NCI-H2081 treated with DMSO at 0.1 percent for 48 hours (cell line): ENCODE data around the gene IQSEC1.

Experiments used
- DNase-seq: peaks from one replicate; lab custom pipeline; 2025; lab: John Stamatoyannopoulos, UW

Gene IQSEC1

DNA sequence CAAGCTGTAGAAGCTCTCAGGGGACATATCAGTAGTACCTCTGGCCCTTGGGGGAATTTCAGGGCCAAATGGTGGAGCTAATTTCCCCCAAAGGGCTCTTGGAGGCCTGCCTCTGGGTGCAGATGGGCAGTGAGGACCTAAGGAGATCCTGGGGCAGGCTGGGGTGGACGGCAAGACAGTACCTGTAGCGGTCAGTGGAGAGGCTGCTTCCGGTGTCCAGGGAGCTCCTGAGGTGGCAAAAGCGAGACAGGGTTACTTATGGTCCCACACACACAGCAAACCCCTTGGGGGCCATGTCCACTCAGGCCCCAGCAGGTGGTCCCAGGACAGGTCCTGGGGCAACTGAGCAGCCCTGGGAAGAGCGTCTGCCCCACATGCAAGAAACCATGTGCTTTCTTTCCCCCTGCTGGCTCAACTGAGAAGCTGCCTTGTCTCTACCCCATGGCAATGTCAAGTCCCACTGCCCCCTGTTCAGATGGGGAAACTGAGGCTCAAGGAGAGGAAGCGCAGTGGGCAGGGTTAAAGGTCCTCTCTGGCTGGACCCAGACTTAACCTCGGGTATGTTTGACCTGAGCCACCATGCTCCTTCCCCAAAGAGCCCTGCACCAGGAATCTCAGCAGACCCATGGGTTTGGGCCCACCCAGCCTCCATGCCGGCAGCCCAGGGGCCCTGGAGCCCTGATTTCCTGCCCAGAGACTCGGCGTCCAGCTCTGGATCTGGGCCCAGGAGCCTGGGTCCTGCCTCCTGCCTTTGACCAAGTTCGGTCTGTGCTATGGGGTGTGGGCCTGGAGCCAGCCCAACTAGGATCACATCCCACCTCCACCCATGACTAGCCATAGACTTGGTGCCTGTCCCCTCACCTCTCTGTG, 25.7 kb downstream of the IQSEC1 start:
- DNase-seq = no peak

DNA sequence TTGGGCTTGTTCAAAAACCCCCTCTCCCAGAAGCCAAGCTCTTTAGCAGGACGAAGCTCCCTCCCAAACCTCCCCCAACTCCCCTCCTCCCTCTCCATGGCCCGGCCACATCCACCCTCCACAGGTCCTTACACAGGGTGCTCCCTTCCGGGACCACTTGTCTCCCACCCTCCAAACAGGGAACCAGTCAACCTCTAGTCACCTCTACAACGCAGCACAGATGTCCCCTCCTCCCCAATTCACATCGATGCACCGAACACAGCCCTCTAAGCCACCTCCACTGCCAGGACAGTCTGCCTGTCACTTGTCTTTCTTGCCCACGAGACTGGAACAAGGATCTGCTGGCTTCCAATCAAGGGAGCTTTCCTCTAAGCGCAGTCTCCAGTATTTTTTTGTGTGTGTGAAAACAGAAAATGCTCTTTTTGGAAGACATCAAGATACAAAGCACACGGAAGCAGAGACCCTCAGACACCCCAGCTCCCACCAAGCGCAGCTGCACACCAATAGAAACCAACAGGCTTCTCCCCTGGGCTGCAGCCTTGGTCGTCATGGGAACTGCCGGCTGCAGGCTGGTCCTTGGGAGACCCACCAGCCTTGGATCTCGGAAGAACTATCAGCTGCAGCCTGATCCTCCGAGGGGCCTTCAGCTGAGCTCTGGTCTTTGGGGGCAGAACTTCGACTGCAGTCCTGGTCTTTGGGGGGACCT, 26.5 kb downstream of the IQSEC1 start:
- DNase-seq = no peak

DNA sequence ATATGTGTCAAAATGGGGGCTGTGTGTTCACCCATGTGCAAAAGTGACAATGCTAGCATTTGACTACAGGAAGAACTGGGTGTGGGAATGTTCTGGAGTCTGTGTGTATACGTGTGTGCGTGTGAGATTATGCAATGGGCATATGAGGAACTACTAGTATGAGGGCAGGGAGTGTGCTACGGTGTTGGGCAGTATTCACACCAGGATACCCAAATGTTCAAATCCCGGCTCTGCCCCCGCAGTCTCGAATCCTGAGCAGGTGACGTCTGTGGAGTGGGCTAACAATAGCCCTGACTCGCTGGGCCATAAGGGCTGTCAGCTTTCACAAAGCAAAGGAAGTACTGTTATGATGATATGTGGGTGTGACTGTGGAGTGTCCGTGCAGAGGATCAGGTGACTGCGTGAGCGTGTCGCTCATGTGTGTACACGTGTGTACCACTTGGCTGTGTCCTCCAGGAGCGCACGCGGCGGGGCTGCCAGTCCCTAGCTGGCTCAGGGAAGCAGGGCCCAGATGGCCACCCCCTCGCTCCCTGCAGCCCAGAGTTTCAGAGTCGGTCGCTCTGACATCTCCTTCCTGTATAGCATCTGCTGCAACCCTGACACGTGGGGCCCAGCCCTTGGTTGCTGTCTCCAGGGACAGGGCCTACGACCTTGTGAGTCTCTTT, 27.2 kb downstream of the IQSEC1 start:
- no peak for DNase-seq

DNA sequence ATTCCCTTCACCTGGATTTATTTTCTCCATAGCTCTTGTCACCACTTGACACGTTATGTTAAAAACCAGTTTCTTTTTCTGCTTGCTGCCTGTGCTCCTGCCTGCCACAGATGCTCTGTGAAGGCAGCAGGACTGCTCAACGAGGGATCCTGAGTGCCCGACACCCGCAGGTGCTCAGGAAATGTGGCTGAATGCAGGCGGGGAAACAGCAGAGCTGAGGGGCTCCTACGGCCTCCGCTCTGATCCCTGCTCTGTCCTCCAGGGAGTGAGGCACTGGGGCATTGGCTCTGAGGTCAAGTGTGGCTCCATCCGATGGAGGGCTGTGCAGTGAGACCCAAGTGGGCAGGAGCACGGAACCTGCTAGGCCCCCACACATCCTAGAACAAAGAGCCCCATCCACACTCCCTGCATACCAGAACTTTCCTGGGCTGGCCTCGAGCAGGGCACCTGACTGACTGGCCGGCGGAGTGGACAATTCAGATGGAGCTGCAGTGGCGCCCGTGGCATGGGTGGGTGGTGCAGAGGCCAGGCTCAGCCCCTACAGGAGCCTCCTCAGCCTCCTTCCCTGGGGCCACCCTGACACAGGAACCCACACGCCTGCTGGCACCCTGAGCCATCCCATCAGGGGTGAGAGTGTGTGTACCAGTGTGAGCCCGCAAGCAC, 27.9 kb downstream of the IQSEC1 start:
- DNase-seq = no peak

DNA sequence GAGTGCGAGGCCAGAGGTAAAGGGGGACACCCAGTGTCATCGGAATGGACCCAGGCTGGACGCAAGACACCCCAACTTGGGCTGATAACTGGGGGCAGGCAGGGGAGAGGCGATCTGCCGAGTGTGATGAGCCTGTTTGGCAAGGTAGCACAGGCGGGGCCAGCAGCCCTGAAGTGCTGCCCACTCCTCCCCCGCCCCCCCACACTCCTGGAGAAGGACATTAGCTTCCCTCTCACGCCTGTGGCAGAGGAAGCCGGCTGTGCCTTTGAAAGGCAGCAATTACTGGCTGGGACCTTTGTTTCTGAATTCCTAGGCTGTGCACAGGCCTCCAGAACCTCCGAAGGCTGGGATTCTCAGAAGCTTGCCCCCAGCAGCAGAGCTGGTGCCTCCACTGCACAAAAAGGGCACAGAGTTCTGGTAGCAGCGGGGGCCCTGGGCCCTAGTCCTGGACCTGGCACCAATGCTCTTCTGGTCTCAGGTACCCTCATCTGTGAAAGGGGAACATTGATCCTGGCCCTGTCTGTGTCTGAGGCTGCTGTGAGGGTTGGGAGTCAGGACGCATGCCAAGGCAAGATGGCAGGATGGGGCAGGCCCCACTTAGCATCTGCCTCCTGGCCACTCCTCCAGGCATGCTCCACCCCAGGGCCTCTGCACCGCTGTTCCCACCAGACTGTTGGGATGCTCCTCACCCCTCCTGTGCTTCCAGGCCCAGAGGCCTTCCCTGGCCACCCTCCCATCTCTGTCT, 28.6 kb downstream of the IQSEC1 start:
- DNase-seq = no peak

DNA sequence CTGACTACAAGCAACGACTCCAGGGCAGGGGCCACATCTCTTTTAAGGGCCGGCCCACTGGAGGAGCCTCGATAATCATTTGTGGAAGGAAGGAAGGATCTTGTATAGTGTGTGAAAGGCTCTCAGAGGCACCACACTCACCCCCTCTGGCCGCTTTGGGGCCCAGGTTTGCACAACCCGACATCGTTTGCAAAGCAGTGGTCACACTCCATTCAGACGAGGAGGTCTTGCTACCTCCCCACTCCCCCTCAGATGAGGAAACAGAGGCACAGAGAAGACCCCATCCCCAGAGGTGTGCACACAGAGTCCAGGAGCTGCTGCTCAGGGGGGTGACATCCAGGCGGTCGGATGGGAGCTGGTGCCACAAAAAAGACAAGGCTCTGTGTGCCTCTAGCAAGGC, 29.6 kb downstream of the IQSEC1 start:
- DNase-seq = no peak

DNA sequence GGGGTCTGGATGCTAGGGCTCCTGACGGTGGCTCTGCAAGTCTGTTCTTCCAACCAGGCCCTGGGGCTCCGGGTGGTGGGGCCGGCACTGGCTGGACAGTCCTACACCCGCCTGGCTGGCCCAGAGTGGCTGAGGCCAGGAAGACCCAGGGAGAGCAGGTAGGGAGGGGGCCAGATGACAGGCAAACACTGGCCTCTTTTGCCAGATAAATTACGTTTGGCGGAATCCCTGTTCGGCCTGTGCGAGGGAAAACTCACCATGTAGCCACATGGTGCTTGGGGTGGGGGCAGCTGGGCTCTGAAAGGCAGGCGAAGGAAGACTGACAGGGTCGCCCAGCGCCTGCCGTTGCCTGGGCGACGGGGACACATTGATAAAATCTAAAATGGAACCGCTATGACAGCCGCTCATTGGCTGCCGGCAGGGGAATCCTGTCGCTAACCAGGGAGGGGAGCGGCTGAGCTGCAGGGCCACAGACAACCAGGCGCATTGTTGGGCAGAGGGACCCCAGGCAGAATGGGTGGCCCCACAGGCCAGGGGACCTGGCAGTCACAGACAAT, 30.4 kb downstream of the IQSEC1 start:
- DNase-seq = no peak

DNA sequence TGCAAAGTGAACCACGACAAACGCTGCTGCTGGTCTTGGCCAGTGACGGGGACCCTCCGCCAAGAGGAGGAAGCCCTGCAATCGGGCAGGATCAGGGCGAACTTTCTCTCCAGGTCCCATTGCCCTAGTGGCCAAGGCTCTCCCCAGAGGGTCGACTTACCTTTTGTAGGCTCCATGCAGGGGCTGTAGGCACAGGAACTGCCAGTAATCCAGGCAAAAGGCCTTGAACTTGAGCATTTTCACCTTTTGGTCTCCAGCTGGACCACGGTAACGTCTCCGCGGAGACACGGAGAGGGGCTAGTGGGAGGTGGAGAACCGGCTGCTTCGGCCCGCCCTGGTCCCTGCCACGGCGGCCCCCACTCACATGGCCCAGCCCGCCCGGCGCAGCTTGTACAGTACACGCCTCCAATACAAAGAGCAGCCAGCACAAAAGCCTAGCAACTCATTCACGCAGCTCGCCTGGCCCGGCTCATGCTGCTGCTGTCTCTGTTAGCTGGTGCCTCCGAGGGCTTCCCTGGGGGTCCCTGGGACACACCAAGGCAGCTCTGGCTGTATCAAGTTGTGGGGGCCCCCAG, 31.0 kb downstream of the IQSEC1 start:
- DNase-seq = no peak

DNA sequence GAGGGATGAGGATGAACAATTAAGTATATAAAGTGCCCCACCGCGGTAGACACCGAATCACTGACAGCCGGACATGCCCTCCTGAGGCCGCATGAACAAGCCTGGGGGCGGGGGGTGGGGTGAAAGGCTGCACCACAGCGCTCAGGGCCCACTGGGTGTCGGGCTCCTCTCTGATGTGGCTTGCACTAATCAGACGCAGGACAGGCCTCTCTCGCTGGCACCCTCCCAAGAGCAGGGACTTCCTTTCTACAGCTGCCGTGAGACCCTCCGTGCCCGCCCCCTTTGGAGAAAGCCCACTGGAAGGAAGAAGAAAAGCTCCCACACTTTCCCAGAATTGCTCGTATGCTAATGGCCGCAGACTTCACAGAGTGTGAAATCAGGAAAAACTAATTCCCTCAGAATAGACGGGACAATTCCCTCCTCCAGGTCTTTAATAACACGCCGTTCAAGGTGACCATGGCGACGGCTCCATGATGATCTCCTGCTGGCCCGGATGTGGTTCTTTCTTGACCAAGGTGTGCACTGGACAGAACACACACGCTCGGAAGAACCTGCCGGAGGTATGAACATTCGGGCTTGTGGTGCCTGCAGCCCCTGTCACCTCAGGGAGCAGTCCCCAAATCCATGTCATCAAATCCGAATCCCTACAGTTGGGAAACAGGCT, 32.0 kb downstream of the IQSEC1 start:
- DNase-seq = no peak

DNA sequence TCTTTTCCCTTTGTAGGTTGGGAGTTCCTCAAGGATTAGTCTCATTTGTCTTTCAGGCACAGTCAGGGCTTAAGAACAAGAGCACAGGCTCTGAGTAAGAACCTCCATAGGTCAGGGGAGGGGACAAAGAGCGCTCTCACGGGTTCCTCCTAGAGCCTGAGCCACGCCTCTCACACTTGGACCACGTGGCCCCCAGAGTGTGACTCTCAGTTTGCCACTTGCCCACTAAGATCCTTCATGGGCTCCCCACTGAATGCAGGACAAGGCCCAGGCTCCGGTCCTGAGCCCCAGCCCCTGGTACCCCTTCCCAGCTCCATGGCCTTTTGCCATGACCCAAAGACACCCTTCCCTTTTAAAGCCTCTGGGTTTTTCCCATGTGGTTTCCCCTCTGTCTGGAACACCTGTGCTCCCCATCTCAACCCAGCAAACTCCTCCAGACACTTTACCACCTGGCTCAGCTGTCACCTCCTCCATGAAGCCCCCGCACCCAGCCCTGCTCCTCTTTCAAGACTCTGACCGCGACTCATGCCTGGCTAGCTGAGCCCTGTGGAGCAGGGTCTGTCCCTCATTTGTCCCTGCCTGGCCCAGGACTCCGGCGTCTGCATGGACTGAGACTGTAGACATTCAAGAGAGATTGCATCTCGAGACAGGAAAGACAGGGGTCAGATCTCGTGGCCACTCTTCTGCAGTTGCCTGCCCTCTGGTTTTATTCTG, 32.7 kb downstream of the IQSEC1 start:
- no peak for DNase-seq

DNA sequence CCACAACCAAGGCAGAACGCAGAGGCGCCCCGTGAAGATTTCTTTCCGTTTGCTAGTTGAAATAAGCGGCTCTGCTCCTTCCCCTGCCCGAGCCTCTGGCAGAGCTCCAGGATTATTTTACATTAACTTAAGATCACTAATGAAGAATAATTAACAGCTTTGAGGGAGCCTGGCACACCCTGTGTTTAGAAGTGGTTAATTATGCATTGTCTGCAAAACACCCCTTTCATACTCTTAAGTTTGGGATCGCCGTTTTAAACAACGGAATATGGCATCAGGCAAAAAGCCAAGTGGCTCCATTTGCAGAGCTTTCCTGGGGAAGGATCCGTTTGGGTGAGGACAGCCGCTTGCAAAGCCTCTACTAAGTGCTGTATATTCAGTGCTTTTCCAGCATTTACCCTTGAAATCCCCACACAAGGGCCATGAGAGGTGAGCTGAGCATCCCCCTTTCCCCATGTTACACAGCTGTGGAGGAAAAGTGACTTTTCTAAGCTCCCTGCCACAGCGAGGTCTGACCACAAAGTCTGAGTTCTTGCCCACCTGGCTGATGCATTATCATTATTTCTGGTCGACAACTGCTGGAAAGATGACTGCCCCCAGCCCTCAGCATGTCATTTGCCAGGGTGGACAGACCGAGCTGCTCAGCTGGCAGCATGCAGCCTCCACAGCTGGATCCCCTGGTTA, 33.9 kb downstream of the IQSEC1 start:
- no peak for DNase-seq

DNA sequence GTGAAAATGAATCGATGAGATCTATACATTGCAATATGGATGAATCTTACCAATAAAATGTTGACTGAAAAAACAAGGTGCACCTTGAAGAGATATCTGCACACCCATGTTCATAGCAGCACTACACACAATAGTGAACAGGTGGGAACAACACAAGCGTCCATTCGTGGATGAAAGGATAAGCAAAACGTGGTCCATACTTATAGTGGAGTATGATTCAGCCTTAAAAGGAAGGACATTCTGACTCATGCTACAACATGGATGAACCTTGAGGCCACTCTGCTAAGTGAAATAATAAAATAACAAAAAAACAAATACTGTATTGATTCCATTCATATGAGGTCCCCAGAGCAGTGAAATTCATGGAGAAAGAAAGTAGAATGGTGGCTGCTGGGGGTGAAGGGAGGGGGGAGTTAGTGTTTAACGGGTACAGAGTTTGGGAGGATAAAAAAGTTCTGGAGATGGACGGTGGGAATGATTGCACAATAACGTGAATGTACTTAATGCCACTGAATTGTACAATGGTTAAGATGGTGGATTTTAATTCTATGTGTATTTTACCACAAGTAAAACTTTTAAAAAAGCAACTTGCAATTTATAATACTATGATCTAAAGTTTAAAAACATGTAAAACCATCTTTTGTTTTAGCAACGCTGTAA, 35.6 kb downstream of the IQSEC1 start:
- DNase-seq = no peak

DNA sequence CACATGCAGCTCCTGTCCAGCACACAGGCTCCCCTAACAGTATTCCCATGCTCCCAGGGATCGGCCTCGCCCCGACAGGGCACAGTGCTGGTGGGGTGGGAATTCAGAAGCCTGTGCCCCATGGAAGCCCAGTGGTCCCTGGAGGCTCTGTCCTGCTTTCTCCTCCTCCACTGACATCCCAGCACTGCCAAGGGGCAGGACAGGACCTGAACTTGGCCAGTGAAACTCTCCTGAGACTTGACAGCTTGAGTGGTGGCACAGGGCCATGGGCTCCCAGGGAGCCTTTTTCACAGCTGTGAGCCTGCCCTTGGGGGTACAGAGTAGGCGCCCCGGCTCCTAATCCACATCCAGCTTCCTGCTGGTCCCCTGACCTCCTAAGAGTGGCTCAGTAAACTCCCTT, 38.4 kb downstream of the IQSEC1 start:
- no peak for DNase-seq

DNA sequence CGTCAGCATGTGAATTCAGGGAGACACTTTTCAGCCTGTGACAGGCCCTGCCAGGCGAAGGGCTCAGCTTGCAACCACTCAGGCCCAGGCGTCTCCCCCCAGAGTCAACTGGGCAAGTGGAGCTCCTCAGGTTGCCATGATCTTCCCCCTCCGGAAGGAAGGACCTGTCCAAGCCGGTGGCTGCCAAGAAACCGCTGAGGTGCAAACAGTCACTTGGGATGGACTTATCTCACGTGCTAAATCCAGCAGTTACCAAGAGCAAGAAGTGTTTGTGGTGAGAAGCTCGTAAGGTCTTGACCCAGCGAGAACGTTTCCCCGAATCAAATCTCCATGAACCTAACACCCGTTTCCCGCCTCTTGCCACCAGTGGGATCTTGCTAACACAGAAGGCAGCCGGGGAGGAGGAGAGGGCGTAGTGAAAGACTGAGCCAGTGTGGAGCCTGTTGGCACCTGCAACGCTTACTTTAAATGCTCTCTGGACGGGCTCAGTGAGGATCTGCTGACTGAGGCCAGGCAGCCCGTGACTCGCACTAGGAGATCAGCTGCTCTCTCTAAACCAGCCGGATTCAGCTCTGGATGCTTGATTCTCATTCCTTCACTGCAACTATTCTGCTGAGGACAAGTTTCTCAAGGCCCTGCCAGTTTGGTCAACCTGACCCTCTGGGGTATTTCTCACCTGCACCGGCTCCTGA, 39.0 kb downstream of the IQSEC1 start:
- no peak for DNase-seq

DNA sequence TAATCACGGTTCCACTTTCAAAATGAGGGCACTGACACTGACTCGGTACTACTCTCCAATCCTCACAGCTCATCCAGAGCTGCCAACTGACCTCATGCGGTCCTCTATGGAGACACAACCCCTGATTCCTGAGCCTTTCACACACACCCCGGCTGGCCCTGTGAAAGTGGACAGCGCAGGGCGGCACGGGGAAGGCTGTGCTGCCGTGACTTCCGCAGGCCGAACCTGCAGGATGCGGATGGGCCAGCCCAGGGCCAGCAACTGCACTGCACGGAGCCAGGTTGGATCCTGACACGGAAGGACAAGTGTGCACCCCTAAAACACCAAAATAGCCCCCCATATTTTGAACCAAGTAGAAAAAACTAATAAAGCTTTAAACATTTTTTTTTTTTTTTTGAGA, 41.0 kb downstream of the IQSEC1 start:
- no peak for DNase-seq

DNA sequence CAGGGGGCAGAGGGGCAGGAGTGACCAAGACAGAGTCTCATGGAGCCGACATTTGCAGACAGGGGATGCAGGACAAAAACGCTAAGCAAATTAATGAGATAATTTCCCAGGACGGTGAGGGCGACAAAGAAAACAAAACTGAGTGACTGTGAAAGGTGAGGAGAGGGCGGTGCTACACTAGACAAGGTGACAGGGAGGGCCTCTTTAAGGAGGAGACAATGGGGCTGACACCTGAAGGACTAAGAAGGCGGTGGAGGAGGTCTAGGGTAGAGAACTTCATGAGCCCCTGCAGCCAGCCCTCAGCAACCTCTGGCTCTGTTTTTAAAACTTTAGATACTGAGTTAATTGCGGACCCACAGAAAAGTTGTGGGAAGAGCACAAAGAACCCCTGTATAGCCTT, 41.6 kb downstream of the IQSEC1 start:
- DNase-seq = no peak

DNA sequence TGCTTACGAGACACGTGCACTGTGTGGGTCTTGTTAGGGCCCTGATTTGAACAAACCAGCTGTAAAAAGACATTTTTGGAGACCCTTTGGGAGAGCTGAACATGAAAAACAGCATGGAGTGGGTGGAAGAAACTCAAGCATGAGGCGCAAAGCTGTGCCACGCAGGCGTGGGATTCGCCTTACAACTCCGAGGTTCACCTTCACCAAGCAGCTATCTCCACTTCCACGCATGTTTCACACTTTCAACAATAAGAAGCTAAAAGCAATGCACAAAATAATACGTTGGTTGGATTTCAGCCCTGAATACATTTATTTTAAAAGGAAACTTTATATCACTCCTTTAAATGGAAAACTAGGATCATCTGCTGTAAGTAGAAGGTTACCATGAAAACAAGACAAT, 42.5 kb downstream of the IQSEC1 start:
- DNase-seq = no peak
